Suprapubic skin (tissue), 4 donors: ENCODE results near the gene ZNF213. TPM values are rescaled to one million over a fixed set of nuclear protein-coding genes. Genes with fewer than 3 reads are reported as not detected.

Source experiments
- total RNA-seq, 4 donors: library from RNA; depleted of rRNA; stranded (reverse); fragments of >200 nt; gene quantifications; one replicate each; pipeline ENCODE4 v1.1.0, GENCODE V29; 2016

The ZNF213 gene
- total RNA-seq, 4 donors from 2014 or later = 14.0 to 18.0 (median 16.4) TPM

Other genes starting within 250 kb of the ZNF213 start
- 10 to 100 TPM; 32.7 to 81.8 (median 52.1) TPM for gene FLYWCH1, start 223.1 kb upstream of the ZNF213 start, total RNA-seq
- gene KREMEN2, start 170.8 kb upstream of the ZNF213 start, total RNA-seq = 1 to 10 TPM; 1.0 to 4.2 (median 3.9) TPM
- 10 to 100 TPM in 3 of 4 donors, 1 to 10 TPM in 1; 4.7 to 19.2 (median 14.1) TPM for gene PAQR4, start 165.7 kb upstream of the ZNF213 start, total RNA-seq
- 1 to 10 TPM; 1.9 to 6.4 (median 4.7) TPM for gene PKMYT1, start 154.6 kb upstream of the ZNF213 start, total RNA-seq
- gene CLDN9, start 122.1 kb upstream of the ZNF213 start, total RNA-seq = not detected
- not detected for gene CLDN6, start 116.8 kb upstream of the ZNF213 start, total RNA-seq
- gene TNFRSF12A, start 114.7 kb upstream of the ZNF213 start, total RNA-seq = 10 to 100 TPM in 3 of 4 donors, 1 to 10 TPM in 1; 2.3 to 59.6 (median 30.5) TPM
- gene HCFC1R1, start 111.1 kb upstream of the ZNF213 start, total RNA-seq = 10 to 100 TPM; 32.6 to 65.4 (median 51.5) TPM
- gene THOC6, start 111.0 kb upstream of the ZNF213 start, total RNA-seq = 10 to 100 TPM; 15.8 to 27.0 (median 24.9) TPM
- 10 to 100 TPM; 58.4 to 77.6 (median 69.3) TPM for gene BICDL2, start 98.1 kb upstream of the ZNF213 start, total RNA-seq
- under 1 TPM in 3 of 4 donors, not detected in 1; 0.51 to 0.87 (median 0.83) TPM for gene MMP25, start 88.5 kb upstream of the ZNF213 start, total RNA-seq
- 10 to 100 TPM in 1 of 4 donors, 1 to 10 TPM in 3; 2.6 to 11.9 (median 6.1) TPM for gene IL32, start 69.4 kb upstream of the ZNF213 start, total RNA-seq
- not detected for gene ZSCAN10, start 35.7 kb upstream of the ZNF213 start, total RNA-seq
- 10 to 100 TPM; 18.3 to 22.5 (median 20.9) TPM for gene ZNF205, start 22.4 kb upstream of the ZNF213 start, total RNA-seq
- gene OR1F1, start 53.2 kb downstream of the ZNF213 start, total RNA-seq = not detected
- gene ZNF200, start 100.1 kb downstream of the ZNF213 start, total RNA-seq = 1 to 10 TPM; 2.6 to 7.7 (median 4.8) TPM
- gene MEFV, start 121.6 kb downstream of the ZNF213 start, total RNA-seq = under 1 TPM in 3 of 4 donors, not detected in 1; 0.16 to 0.40 (median 0.17) TPM
- 10 to 100 TPM; 40.6 to 56.3 (median 45.1) TPM for gene ZNF263, start 148.5 kb downstream of the ZNF213 start, total RNA-seq
- gene TIGD7, start 170.4 kb downstream of the ZNF213 start, total RNA-seq = 1 to 10 TPM; 1.9 to 4.3 (median 2.1) TPM
- gene ZNF75A, start 170.5 kb downstream of the ZNF213 start, total RNA-seq = 10 to 100 TPM; 13.8 to 40.4 (median 19.1) TPM
- under 1 TPM in 1 of 4 donors, not detected in 3; 0.34 TPM for gene OR2C1, start 220.9 kb downstream of the ZNF213 start, total RNA-seq